HCT116 (cell line): Measurements from ENCODE around the gene FGF14. TPM values are rescaled to one million over a fixed set of nuclear protein-coding genes. Genes with fewer than 3 reads are reported as not detected.

ENCODE experiments used
- ATAC-seq: fragments of 200-7000 bp; cut with Tn5 transposase; 2 replicates; pipeline ENCODE4 v1.9.1; 2020; ENCODE audit warnings: mild to moderate bottlenecking, moderate library complexity
- BruUV-seq: library from RNA; stranded (reverse); fragments of 400-500 nt; replicated peaks from 2 replicates; lab custom pipeline; 2021; lab: Mats Ljungman, UMichigan
- CTCF ChIA-PET: fragments of 300-600 bp; sonication (Branson Sonifier 250); formaldehyde crosslinking; loops from one replicate; lab custom pipeline; 2021; ENCODE audit warnings: antibody characterized with exemption; lab: Charles Lee
- POLR2A ChIA-PET: fragments of 300-600, 350-600 bp; sonication (Branson Sonifier 250); formaldehyde crosslinking; loops from one replicate; lab custom pipeline; 2021; ENCODE audit warnings: antibody characterized with exemption; lab: Charles Lee
- RAD21 ChIA-PET, 2 experiments: fragments of 300-600 bp; sonication (Branson Sonifier 250); formaldehyde crosslinking; loops; one replicate each; lab custom pipeline; 2023; ENCODE audit warnings: low total read pairs in 2 of 2; ENCODE audit not compliant: uncharacterized antibody in 2 of 2, unreplicated experiment in 2 of 2, low non-redundant PET in 1 of 2; lab: Charles Lee
- DNase-seq: peaks from one replicate; pipeline ENCODE4 v3.0.0-alpha.2; 2010; ENCODE audit warnings: low read depth, low spot score
- H2AFZ ChIP-seq: fragments of 200-600 bp; shearing (Covaris generic), sonication (generic); 2 replicates; pipeline ENCODE4 v1.6.1; 2017; ENCODE audit warnings: low read depth, mixed run types, mixed read lengths, antibody characterized with exemption, low read length; ENCODE audit not compliant: poor library complexity, severe bottlenecking
- H3K27ac ChIP-seq: 2 replicates; pipeline ENCODE4 v1.5.1; 2012; ENCODE audit warnings: low read depth, low read length
- H3K27me3 ChIP-seq: fragments of 200-600 bp; sonication (generic); 2 replicates; pipeline ENCODE4 v1.6.1; 2016; ENCODE audit warnings: mixed run types, low read length, mixed read lengths; ENCODE audit not compliant: insufficient read depth
- H3K36me3 ChIP-seq, 2 experiments: fragments of 200-500 bp in 1 of 2; fragments of 200-600 bp in 1 of 2; sonication (Bioruptor generic) in 1 of 2; sonication (generic) in 1 of 2; 2 replicates each; pipeline versions ENCODE4 v1.5.1 to v1.6.1; 2014 to 2016; ENCODE audit warnings: low read length in 2 of 2, inconsistent platforms in 1 of 2, mixed read lengths in 1 of 2, mixed run types in 1 of 2; ENCODE audit not compliant: insufficient read depth in 2 of 2, control insufficient read depth in 1 of 2
- H3K4me1 ChIP-seq, 2 experiments: fragments of 200-600 bp in 1 of 2; sonication (generic) in 1 of 2; 2 replicates each; pipeline versions ENCODE4 v1.5.1 to v1.6.1; 2012 to 2017; ENCODE audit warnings: low read length in 2 of 2, inconsistent platforms in 1 of 2, mild to moderate bottlenecking in 1 of 2, mixed read lengths in 1 of 2, mixed run types in 1 of 2, moderate library complexity in 1 of 2; ENCODE audit not compliant: insufficient read depth in 2 of 2, control insufficient read depth in 1 of 2
- H3K4me2 ChIP-seq: fragments of 200-600 bp; sonication (generic); 2 replicates; pipeline ENCODE4 v1.6.1; 2017; ENCODE audit warnings: mixed run types, low read length, mixed read lengths
- H3K4me3 ChIP-seq, 2 experiments: fragments of 200-600 bp in 1 of 2; sonication (generic) in 1 of 2; replicated peaks in 1 of 2; 2 replicates each; pipeline ENCODE4 v1.5.1; 2011 to 2016; ENCODE audit warnings: low read length in 2 of 2, control low read depth in 1 of 2, low read depth in 1 of 2, mild to moderate bottlenecking in 1 of 2, mixed read lengths in 1 of 2, mixed run types in 1 of 2
- H3K79me2 ChIP-seq: fragments of 200-600 bp; sonication (generic); 2 replicates; pipeline ENCODE4 v1.6.1; 2017; ENCODE audit warnings: mild to moderate bottlenecking, mixed run types, low read length, moderate library complexity, mixed read lengths; ENCODE audit not compliant: insufficient read depth
- H3K9ac ChIP-seq: fragments of 200-600 bp; sonication (generic); 2 replicates; pipeline ENCODE4 v1.6.1; 2016; ENCODE audit warnings: low read length, mixed read lengths
- H3K9me2 ChIP-seq: fragments of 200-600 bp; sonication (generic), shearing (Covaris generic); 2 replicates; pipeline ENCODE4 v1.6.1; 2017; ENCODE audit warnings: mixed run types, mild to moderate bottlenecking, moderate library complexity; ENCODE audit not compliant: insufficient read depth
- H3K9me3 ChIP-seq, 2 experiments: fragments of 200-500 bp in 1 of 2; fragments of 200-600 bp in 1 of 2; sonication (Bioruptor generic) in 1 of 2; sonication (generic) in 1 of 2; 2 replicates each; pipeline ENCODE4 v1.6.1; 2014 to 2017; ENCODE audit warnings: low read length in 2 of 2, mixed read lengths in 2 of 2, inconsistent platforms in 1 of 2, low read depth in 1 of 2, mild to moderate bottlenecking in 1 of 2, mixed run types in 1 of 2, moderate library complexity in 1 of 2; ENCODE audit not compliant: control insufficient read depth in 1 of 2, insufficient read depth in 1 of 2
- H4K20me1 ChIP-seq: fragments of 200-600 bp; sonication (generic), shearing (Covaris generic); 2 replicates; pipeline ENCODE4 v1.6.1; 2017; ENCODE audit warnings: mixed run types, mild to moderate bottlenecking, moderate library complexity; ENCODE audit not compliant: insufficient read depth
- ATF3 ChIP-seq: IDR thresholded peaks from 2 replicates; pipeline ENCODE4 v1.6.1; 2012
- CBX3 ChIP-seq: IDR thresholded peaks from 2 replicates; pipeline ENCODE4 v1.6.1; 2012; ENCODE audit warnings: low read depth
- CEBPB ChIP-seq: IDR thresholded peaks from 2 replicates; pipeline ENCODE4 v1.6.1; 2012; ENCODE audit warnings: low read depth
- CTCF ChIP-seq, 3 experiments: fragments of 200-600 bp in 1 of 3; sonication (generic) in 1 of 3; IDR thresholded peaks in 2 of 3; conservative IDR thresholded peaks in 1 of 3; 2 replicates each; pipeline ENCODE4 v1.5.1; 2012 to 2017; ENCODE audit warnings: low read depth in 2 of 3, low read length in 2 of 3, antibody characterized with exemption in 1 of 3, borderline replicate concordance in 1 of 3, control low read depth in 1 of 3, mild to moderate bottlenecking in 1 of 3, mixed read lengths in 1 of 3, mixed run types in 1 of 3, moderate library complexity in 1 of 3; ENCODE audit not compliant: insufficient read depth in 1 of 3
- EGR1 ChIP-seq: IDR thresholded peaks from 2 replicates; pipeline ENCODE4 v1.6.1; 2012; ENCODE audit warnings: low read depth
- ELF1 ChIP-seq: IDR thresholded peaks from 2 replicates; pipeline ENCODE4 v1.6.1; 2012; ENCODE audit warnings: low read depth, borderline replicate concordance
- EZH2 ChIP-seq: fragments of 200-600 bp; sonication (generic); IDR thresholded peaks from 2 replicates; pipeline ENCODE4 v1.6.1; 2017; ENCODE audit warnings: antibody characterized with exemption, mixed run types
- EZH2phosphoT487 ChIP-seq: fragments of 200-600 bp; IDR thresholded peaks from 2 replicates; pipeline ENCODE4 v1.6.1; 2018; ENCODE audit warnings: antibody characterized with exemption, borderline replicate concordance
- FOSL1 ChIP-seq: IDR thresholded peaks from 2 replicates; pipeline ENCODE4 v1.6.1; 2012; ENCODE audit warnings: low read depth
- MAX ChIP-seq: IDR thresholded peaks from 2 replicates; pipeline ENCODE4 v1.6.1; 2012
- POLR2A ChIP-seq: IDR thresholded peaks from 2 replicates; pipeline ENCODE4 v1.7.0; 2011; ENCODE audit warnings: borderline replicate concordance; ENCODE audit not compliant: insufficient read depth, insufficient read length; ENCODE audit errors: extremely low read depth
- POLR2AphosphoS5 ChIP-seq: IDR thresholded peaks from 2 replicates; pipeline ENCODE4 v1.6.1; 2011; ENCODE audit warnings: mild to moderate bottlenecking, low read depth, low read length, moderate library complexity
- RAD21 ChIP-seq: IDR thresholded peaks from 2 replicates; pipeline ENCODE4 v1.6.1; 2012; ENCODE audit warnings: low read depth, mild to moderate bottlenecking
- SIN3A ChIP-seq: IDR thresholded peaks from 2 replicates; pipeline ENCODE4 v1.6.1; 2012; ENCODE audit warnings: low read depth
- SRF ChIP-seq: IDR thresholded peaks from 2 replicates; pipeline ENCODE4 v1.6.1; 2012; ENCODE audit warnings: low read depth
- TCF7L2 ChIP-seq: IDR thresholded peaks from 2 replicates; pipeline ENCODE4 v1.7.0; 2011; ENCODE audit warnings: borderline replicate concordance, inconsistent platforms; ENCODE audit not compliant: insufficient read depth, insufficient read length; ENCODE audit errors: extremely low read depth
- YY1 ChIP-seq: IDR thresholded peaks from 2 replicates; pipeline ENCODE4 v1.6.1; 2011; ENCODE audit warnings: low read length, low read depth, moderate library complexity, mild to moderate bottlenecking; ENCODE audit not compliant: insufficient replicate concordance; ENCODE audit errors: extremely low read depth
- ZBTB33 ChIP-seq: IDR thresholded peaks from 2 replicates; pipeline ENCODE4 v1.6.1; 2011; ENCODE audit warnings: mild to moderate bottlenecking, low read length, moderate library complexity; ENCODE audit not compliant: insufficient replicate concordance; ENCODE audit errors: extremely low read depth
- ZFX ChIP-seq: fragments of 450-650 bp; IDR thresholded peaks from 2 replicates; pipeline ENCODE4 v1.6.1; 2017
- ZNF274 ChIP-seq: fragments of 200-500 bp; sonication (Bioruptor generic); IDR thresholded peaks from 2 replicates; pipeline ENCODE4 v1.6.1; 2014; ENCODE audit warnings: mild to moderate bottlenecking, low read depth, low read length, inconsistent platforms
- intact Hi-C: fragments of 100-400 bp; cut with micrococcal nuclease; formaldehyde crosslinking; loops from 2 replicates; pipeline ENCODE4 v1.10.0; 2022
- total RNA-seq: library from RNA; stranded (reverse); gene quantifications from one replicate; pipeline ENCODE4 v1.2.1, GENCODE V29; 2021; ENCODE audit not compliant: unreplicated experiment

FGF14 gene
- total RNA-seq, 1 experiment from 2014 or later: not detected

GRCh38 chr13:102136735-102137296 lies 265.0 kb downstream of the FGF14 start:
- Histone ChIP-seq H2AFZ (no peak overlapping the region), H3K9me3 (peaks cover 0 to 1% of the 10 kb centered on the region in 2 experiments; a peak in 1 of 4 replicates), H3K27me3 (no peaks in the 10 kb centered on the region), H3K36me3 (no peaks in the 10 kb centered on the region), H3K9ac (no peak overlapping the region), H3K27ac (no peak overlapping the region), H3K4me3 (no peak overlapping the region), H3K4me2 (no peak overlapping the region), H3K9me2 (no peaks in the 10 kb centered on the region), H3K79me2 (no peaks in the 10 kb centered on the region), H4K20me1 (no peaks in the 10 kb centered on the region), H3K4me1 (no peaks in the 10 kb centered on the region)
- ChIA-PET CTCF (no interaction called here), POLR2A (no interaction called here), RAD21 (no interaction called here)
- intact Hi-C loops: no loop called here
- DNase-seq (no peak), ATAC-seq (no peak)
- no TSS peak for BruUV-seq
- TF ChIP-seq POLR2AphosphoS5 (no peak), EZH2 (no peak), CTCF (IDR thresholded peaks at IDR 0.05 in 2 of 3, conservative IDR thresholded peaks at IDR 0.05 in 1 of 3; ENCODE audit: borderline replicate concordance in 1 of 3, insufficient read depth in 1 of 3, low read depth in 2 of 3, low read length in 2 of 3) (no peak), EZH2phosphoT487 (no peak), POLR2A (no peak), CEBPB (no peak), ATF3 (no peak), YY1 (no peak), CBX3 (no peak), MAX (no peak), EGR1 (no peak), TCF7L2 (no peak), ZNF274 (no peak), RAD21 (no peak), SRF (no peak), ZBTB33 (no peak), ELF1 (no peak), FOSL1 (no peak), SIN3A (no peak), ZFX (no peak)
